NOMO-1 (cell line): ENCODE data around the gene RAN.
"Not testable (repeated sequence)": the region's sequence is repeated elsewhere in the genome, so short reads cannot be mapped to it uniquely, and the experiment has no call there.

ENCODE experiments used
- DNase-seq, 2 experiments: peaks; one replicate each; lab custom pipeline; 2025; ENCODE audit not compliant: unreplicated experiment in 2 of 2; lab: John Stamatoyannopoulos, UW

Gene RAN

GRCh38 chr12:130871286-130872178 is at the start of gene RAN:
TSS of gene RAN (plus strand) at chr12:130872066. CDS start at chr12:130872594, 528 bp downstream.
- peak; percentile 84 to 90 for DNase-seq

- no peak for DNase-seq
These were observed 46.1 kb upstream of the RAN start for GRCh38 chr12:130825771-130826150.

- DNase-seq: peak in 1 of 2 experiments; percentile 23
These were observed 45.6 kb upstream of the RAN start for GRCh38 chr12:130826151-130826801.

GRCh38 chr12:130827432-130827831 is 44.4 kb upstream of the RAN start:
- peak in 1 of 2 experiments; percentile 30 for DNase-seq

- no peak for DNase-seq
These were observed 43.0 kb upstream of the RAN start for GRCh38 chr12:130828895-130829294.

GRCh38 chr12:130829391-130830245 is 42.2 kb upstream of the RAN start:
- no peak for DNase-seq

- no peak for DNase-seq
These were observed 41.7 kb upstream of the RAN start for GRCh38 chr12:130830246-130830551.

GRCh38 chr12:130831246-130831645 is 40.6 kb upstream of the RAN start:
- no peak for DNase-seq

GRCh38 chr12:130831876-130832405 is 39.9 kb upstream of the RAN start:
- DNase-seq: no peak

GRCh38 chr12:130832561-130833209 is 39.2 kb upstream of the RAN start:
- peak; percentile 53 to 77 for DNase-seq

GRCh38 chr12:130835011-130835410 is 36.9 kb upstream of the RAN start:
- peak; percentile 9 to 22 for DNase-seq

- no peak for DNase-seq
These were observed 36.4 kb upstream of the RAN start for GRCh38 chr12:130835436-130835835.

GRCh38 chr12:130838284-130838950 is 33.4 kb upstream of the RAN start:
- no peak for DNase-seq

GRCh38 chr12:130838951-130839769 is 32.7 kb upstream of the RAN start, which contains the start of gene STX2:
TSS of gene STX2 (minus strand) at chr12:130839250. CDS start at chr12:130839099, 151 bp downstream.
- DNase-seq: peak; percentile 73 to 79

- no peak for DNase-seq
These were observed 32.0 kb upstream of the RAN start for GRCh38 chr12:130839770-130840404.

GRCh38 chr12:130846369-130846768 is 25.5 kb upstream of the RAN start:
- DNase-seq: no peak

- DNase-seq: no peak
These were observed 24.8 kb upstream of the RAN start for GRCh38 chr12:130847112-130847511.

- not testable (repeated sequence) for DNase-seq
These were observed 23.8 kb upstream of the RAN start for GRCh38 chr12:130848105-130848504.
